Uterus (tissue), 4 donors: ENCODE results near the gene FHIT. TPM values are rescaled to one million over a fixed set of nuclear protein-coding genes. Genes with fewer than 3 reads are reported as not detected.

Experiments used
- DNase-seq, 2 donors: peaks; one replicate each; pipeline ENCODE4 v3.0.0-alpha.2; 2019 to 2020
- H3K27ac ChIP-seq, 2 donors: fragments of 200-600 bp; sonication (generic); 1 replicate in 1 of 2; 2 replicates in 1 of 2; pipeline ENCODE4 v1.5.1; 2016 to 2018
- H3K27me3 ChIP-seq, 2 donors: fragments of 200-600 bp; sonication (generic); one replicate each; pipeline ENCODE4 v1.5.1; 2018 to 2019; ENCODE audit warnings: control low read depth in 1 of 2
- H3K36me3 ChIP-seq, 2 donors: fragments of 200-600 bp; sonication (generic); one replicate each; pipeline ENCODE4 v1.5.1; 2019; ENCODE audit warnings: control low read depth in 1 of 2
- H3K4me1 ChIP-seq, 2 donors: fragments of 200-600 bp; sonication (generic); one replicate each; pipeline ENCODE4 v1.5.1; 2018 to 2019; ENCODE audit warnings: control low read depth in 1 of 2
- H3K4me3 ChIP-seq, 2 donors: fragments of 200-600 bp; sonication (generic); 1 replicate in 1 of 2; 2 replicates in 1 of 2; pipeline ENCODE4 v1.5.1; 2018 to 2019; ENCODE audit warnings: mild to moderate bottlenecking in 1 of 2
- H3K9me3 ChIP-seq, 2 donors: fragments of 200-600 bp; sonication (generic); one replicate each; pipeline ENCODE4 v1.5.1; 2019; ENCODE audit warnings: control low read depth in 1 of 2
- CTCF ChIP-seq, 4 experiments: fragments of 200-600 bp in 2 of 4; fragments of 450-650 bp in 2 of 4; sonication (generic) in 2 of 4; IDR thresholded peaks; one replicate each; pipeline ENCODE4 v1.5.1; 2016 to 2019; ENCODE audit warnings: antibody characterized with exemption in 4 of 4, mild to moderate bottlenecking in 2 of 4, moderate library complexity in 1 of 4
- POLR2A ChIP-seq, 2 donors: fragments of 450-650 bp; IDR thresholded peaks; one replicate each; pipeline ENCODE4 v1.6.1; 2016; ENCODE audit warnings: antibody characterized with exemption in 2 of 2, mild to moderate bottlenecking in 1 of 2, moderate library complexity in 1 of 2
- intact Hi-C: fragments of 100-400 bp; cut with DNase I; formaldehyde crosslinking; loops from one replicate; pipeline ENCODE4 v1.15.1; 2023; ENCODE audit warnings: low total_unique reads
- total RNA-seq, 4 donors: library from RNA; depleted of rRNA in 3 of 4; stranded (reverse); fragments of >200 nt in 3 of 4; gene quantifications; one replicate each; pipeline versions ENCODE4 v1.1.0 to v1.2.4, GENCODE V29; 2014 to 2023
- donor health status: DM: yes; HTN: yes; CAD: no.

FHIT gene
- total RNA-seq, 4 donors from 2014 or later, result 1.3 to 15.2 (median 7.3) TPM

DNA sequence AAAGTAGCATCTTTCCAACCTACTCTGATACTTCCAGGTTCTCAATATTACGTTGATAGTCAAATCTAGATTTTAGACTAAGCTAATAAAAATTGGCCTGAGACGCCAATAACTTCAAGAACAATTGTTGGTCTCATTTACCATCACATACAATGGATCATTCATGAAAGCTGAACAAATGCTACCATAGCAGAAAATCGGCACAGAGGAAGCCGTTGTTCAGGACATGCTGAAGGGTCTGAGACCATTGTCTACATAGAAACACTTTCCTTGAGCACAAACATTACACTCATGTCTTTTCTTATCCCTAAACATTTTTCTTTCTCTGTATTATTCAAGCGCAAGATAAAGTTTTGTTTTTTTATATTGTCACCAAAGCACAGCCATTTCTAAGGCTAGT, 37.2 kb upstream of the FHIT start:
- H3K4me1 ChIP-seq, result no peaks in the 10 kb centered on the region
- no peak overlapping the region for H3K4me3 ChIP-seq
- TF ChIP-seq POLR2A (IDR thresholded peaks at IDR 0.05) (no peak), CTCF (IDR thresholded peaks at IDR 0.05) (no peak)
- intact Hi-C loops, result no loop called here
- no peaks in the 10 kb centered on the region for H3K36me3 ChIP-seq
- DNase-seq, result no peak
- no peaks in the 10 kb centered on the region for H3K27me3 ChIP-seq
- no peaks in the 10 kb centered on the region for H3K9me3 ChIP-seq
- no peak overlapping the region for H3K27ac ChIP-seq

DNA sequence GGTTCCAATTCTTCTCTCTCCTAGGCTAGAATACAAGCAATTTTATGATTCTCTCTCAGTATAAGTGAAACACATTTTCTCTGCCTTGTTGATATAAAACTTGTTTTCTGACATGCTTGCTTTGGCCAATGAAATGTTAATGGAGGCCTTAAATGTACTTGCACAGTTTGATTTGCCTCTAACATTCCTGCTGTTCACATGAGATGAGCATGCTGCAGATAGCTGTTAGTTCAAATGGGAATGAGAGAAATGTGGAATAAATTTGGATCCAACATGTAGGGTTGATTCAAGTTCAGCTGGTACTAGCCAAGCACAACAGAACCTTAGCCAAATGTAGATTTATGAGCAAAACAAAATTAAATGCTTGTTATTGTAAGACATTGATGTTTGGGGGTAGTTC, 32.6 kb upstream of the FHIT start:
- Histone ChIP-seq H3K27me3 (no peaks in the 10 kb centered on the region), H3K27ac (no peak overlapping the region), H3K9me3 (no peaks in the 10 kb centered on the region), H3K4me3 (no peak overlapping the region), H3K36me3 (no peaks in the 10 kb centered on the region), H3K4me1 (no peaks in the 10 kb centered on the region)
- no peak for DNase-seq
- TF ChIP-seq POLR2A (IDR thresholded peaks at IDR 0.05), result no peak
- no peak for TF ChIP-seq CTCF (IDR thresholded peaks at IDR 0.05)
- intact Hi-C loops, result no loop called here

DNA sequence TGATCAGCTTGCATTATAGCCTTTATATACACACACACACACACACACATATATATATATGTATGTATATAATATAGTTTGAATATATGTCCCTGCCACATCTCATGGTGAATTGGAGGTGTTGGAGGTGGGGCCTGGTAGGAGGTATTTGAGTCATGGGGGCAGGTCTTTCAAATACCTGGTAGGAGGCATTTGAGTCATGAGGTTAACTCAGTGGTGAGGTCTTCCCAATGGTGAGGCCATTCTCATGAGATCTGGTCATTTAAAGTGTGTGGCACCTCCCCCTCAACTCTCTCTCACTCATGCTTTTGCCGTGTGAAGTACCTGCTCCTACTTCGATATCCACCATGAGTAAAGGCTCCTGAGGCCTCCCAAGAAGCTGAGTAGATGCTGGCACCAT, 27.5 kb upstream of the FHIT start:
- DNase-seq, result no peak
- TF ChIP-seq POLR2A (IDR thresholded peaks at IDR 0.05) (no peak), CTCF (IDR thresholded peaks at IDR 0.05) (no peak)
- H3K36me3 ChIP-seq, result no peaks in the 10 kb centered on the region
- intact Hi-C loops, result no loop called here
- H3K27me3 ChIP-seq, result no peaks in the 10 kb centered on the region
- no peak overlapping the region for H3K27ac ChIP-seq
- no peaks in the 10 kb centered on the region for H3K9me3 ChIP-seq
- no peaks in the 10 kb centered on the region for H3K4me1 ChIP-seq
- H3K4me3 ChIP-seq, result no peak overlapping the region

DNA sequence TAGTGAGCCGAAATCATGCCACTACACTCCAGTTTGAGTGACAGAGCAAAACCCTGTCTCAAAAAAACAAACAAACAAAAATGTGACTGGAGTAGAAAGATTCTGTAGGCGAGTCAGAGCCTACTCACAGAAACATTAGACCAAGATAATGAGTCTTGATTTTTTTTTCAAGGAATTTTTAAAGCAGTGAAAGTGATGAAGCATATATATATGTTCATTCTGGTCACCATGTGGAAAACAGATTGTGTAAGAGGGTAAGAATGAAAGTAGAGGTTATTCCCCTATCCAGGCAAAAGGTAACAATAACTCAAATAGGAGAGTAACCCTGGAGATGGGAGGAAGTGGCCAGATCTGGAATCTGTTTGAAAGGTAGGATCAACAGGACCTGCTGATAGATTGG, 26.2 kb upstream of the FHIT start:
- H3K4me1 ChIP-seq, result no peaks in the 10 kb centered on the region
- TF ChIP-seq CTCF (IDR thresholded peaks at IDR 0.05), result no peak
- TF ChIP-seq POLR2A (IDR thresholded peaks at IDR 0.05), result no peak
- H3K36me3 ChIP-seq, result no peaks in the 10 kb centered on the region
- no peak overlapping the region for H3K4me3 ChIP-seq
- DNase-seq, result no peak
- intact Hi-C loops, result no loop called here
- H3K27ac ChIP-seq, result no peak overlapping the region
- no peaks in the 10 kb centered on the region for H3K27me3 ChIP-seq
- H3K9me3 ChIP-seq, result no peaks in the 10 kb centered on the region

DNA sequence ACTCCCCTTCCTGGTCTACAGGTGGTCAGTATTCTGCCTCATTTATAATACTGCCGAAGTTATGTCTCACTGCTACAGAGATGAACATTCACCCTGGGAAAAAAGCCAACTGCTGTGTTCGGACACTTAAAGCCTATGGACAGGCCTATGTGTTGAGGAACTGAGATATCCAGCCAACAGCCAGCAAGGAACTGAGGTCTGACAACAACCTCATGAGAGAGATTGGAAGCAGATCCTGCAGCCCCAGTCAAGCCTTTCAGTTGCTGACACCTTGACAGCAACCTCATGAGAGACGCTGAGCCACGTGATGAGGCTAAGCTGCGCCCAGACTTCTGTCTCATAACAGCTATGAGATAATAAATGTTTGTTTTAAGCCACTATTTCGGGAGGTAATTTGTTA, 18.2 kb upstream of the FHIT start:
- H3K27ac ChIP-seq, result no peak overlapping the region

More for the DNA sequence above, 18.2 kb upstream of the FHIT start:
- TF ChIP-seq POLR2A (IDR thresholded peaks at IDR 0.05) (no peak), CTCF (IDR thresholded peaks at IDR 0.05) (no peak)
- Histone ChIP-seq H3K27me3 (no peaks in the 10 kb centered on the region), H3K4me1 (no peaks in the 10 kb centered on the region), H3K36me3 (no peaks in the 10 kb centered on the region), H3K4me3 (no peak overlapping the region), H3K9me3 (no peaks in the 10 kb centered on the region)
- intact Hi-C loops, result no loop called here
- no peak for DNase-seq
